HUES64 (cell line): ENCODE results near the gene FBXW11.
"Not testable (repeated sequence)": the region's sequence is repeated elsewhere in the genome, so short reads cannot be mapped to it uniquely, and the experiment has no call there.

ENCODE experiments used
- H3K27ac ChIP-seq: 2 replicates; pipeline ENCODE4 v1.7.0; 2013; ENCODE audit warnings: low read depth, low read length, inconsistent platforms
- H3K27me3 ChIP-seq: 2 replicates; pipeline ENCODE4 v1.6.1; 2013; ENCODE audit warnings: mild to moderate bottlenecking, low read length; ENCODE audit not compliant: insufficient read depth
- H3K36me3 ChIP-seq: 2 replicates; pipeline ENCODE4 v1.6.1; 2013; ENCODE audit warnings: mild to moderate bottlenecking, low read length; ENCODE audit not compliant: insufficient read depth
- H3K4me1 ChIP-seq: 2 replicates; pipeline ENCODE4 v1.6.1; 2013; ENCODE audit warnings: mild to moderate bottlenecking, low read length, moderate library complexity; ENCODE audit not compliant: insufficient read depth
- H3K4me3 ChIP-seq: 2 replicates; pipeline ENCODE4 v1.5.1; 2013; ENCODE audit warnings: mild to moderate bottlenecking, low read length, moderate library complexity
- H3K9ac ChIP-seq: 2 replicates; pipeline ENCODE4 v1.6.1; 2013; ENCODE audit warnings: mild to moderate bottlenecking, low read depth, low read length
- H3K9me3 ChIP-seq: 2 replicates; pipeline ENCODE4 v1.6.1; 2013; ENCODE audit warnings: low read depth, low read length; ENCODE audit not compliant: insufficient read depth
- WGBS: fragments of 150-250, 120-280 bp; methylation state at CpG from one replicate; pipeline ENCODE4 v1.1.7; 2013; ENCODE audit warnings: missing lambda C conversion rate; 5-methylcytosine and 5-hydroxymethylcytosine counted together

The FBXW11 gene

DNA sequence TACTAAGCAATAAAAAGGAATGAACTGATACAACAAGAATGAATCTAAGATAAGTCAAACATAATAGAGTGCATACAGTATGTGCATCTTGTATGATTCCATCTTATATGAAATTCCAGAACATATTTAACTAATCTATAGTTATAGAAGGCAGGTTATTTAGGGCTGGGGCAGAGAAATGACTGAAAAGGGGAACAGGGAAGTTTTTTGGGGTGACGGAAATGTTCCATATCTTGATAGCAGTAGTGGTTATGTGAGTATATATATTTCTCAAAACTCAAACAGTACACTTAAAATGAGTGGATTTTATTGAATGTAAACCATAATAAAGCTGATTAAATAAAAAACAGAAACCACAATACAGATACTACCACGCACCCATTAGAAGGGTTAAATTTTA, 24.6 kb downstream of the FBXW11 start:
- Histone ChIP-seq H3K27ac (peak overlapping the region; percentile 95), H3K9ac (no peak overlapping the region), H3K36me3 (peaks cover 7% of the 10 kb centered on the region), H3K9me3 (peaks cover 10% of the 10 kb centered on the region; the same call in 1 of the 2 replicates), H3K27me3 (no peaks in the 10 kb centered on the region), H3K4me3 (no peak overlapping the region), H3K4me1 (peaks cover 56% of the 10 kb centered on the region)
- 83% methylated on average over 1 of the region's 2 CpGs for WGBS

DNA sequence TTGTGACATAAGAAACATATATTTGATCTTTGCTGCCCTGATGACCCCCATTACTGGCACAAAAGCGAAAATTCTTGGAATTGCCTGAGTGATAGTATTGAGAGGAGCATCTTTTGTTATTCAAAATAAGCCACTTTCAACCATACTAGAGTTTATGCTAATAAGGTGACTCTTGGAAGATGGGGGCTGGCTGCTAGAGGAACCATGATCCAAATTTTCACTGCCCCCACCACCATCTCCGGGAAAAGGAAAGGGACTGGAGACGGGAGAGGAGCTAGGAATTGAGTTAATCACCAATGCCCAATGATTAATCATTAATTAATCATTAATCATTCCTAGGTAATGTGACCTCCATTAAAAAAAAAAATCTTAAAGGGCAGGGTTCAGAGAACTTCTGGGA, 25.6 kb downstream of the FBXW11 start:
- peak overlapping the region; percentile 36; the same call in 1 of the 2 replicates for H3K9ac ChIP-seq
- no CpG with 5 or more reads among the region's 3 CpGs for WGBS
- peaks cover 7% of the 10 kb centered on the region for H3K36me3 ChIP-seq
- peak overlapping the region; percentile 23 for H3K4me3 ChIP-seq
- no peaks in the 10 kb centered on the region for H3K27me3 ChIP-seq
- peaks cover 10% of the 10 kb centered on the region; the same call in 1 of the 2 replicates for H3K9me3 ChIP-seq
- peak overlapping the region; percentile 95 for H3K27ac ChIP-seq
- peaks cover 65% of the 10 kb centered on the region for H3K4me1 ChIP-seq

DNA sequence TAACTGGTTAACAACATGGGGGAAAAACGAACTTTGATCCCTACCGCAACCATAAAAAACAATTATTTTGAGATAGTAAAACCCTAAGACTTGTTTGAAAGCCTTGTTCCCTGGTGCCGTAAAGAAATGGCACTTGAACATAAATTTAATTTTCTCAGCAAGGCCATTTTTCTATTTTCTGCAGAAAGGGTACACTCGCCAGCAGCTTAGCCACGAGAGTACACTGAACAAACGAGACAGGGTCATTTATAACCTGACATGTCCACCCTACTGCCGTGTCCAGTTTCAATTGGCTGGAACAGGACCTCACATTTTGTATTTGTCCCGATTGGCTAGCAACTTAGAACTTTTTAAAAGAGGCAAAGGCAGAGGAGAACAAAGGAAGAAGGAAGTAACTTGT, 26.8 kb downstream of the FBXW11 start:
- Histone ChIP-seq H3K4me1 (peaks cover 67% of the 10 kb centered on the region), H3K9me3 (peaks cover 10% of the 10 kb centered on the region; the same call in 1 of the 2 replicates), H3K9ac (no peak overlapping the region), H3K36me3 (peaks cover 7% of the 10 kb centered on the region), H3K4me3 (no peak overlapping the region), H3K27me3 (no peaks in the 10 kb centered on the region), H3K27ac (peak overlapping the region; percentile 42; the same call in 1 of the 2 replicates)
- 94% methylated on average over 8 of the region's 8 CpGs for WGBS

DNA sequence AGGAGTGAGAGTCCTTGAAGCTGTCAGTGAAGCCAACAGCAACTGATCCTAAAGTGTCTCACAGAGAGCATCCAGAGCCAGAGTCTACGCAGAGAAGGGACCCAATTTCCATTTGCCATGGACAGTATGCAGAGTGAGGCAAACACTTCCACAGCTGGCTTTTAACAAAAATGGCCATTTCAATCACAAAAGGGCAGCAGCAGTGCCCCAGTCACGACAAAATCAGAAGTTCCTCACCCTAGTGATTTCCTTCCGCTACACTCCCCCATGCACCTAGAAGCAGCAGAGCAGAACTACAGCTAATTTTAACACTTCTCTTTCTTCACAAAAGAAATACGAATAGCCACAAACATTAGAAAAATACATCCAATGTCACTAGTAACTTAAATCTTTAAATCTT, 27.9 kb downstream of the FBXW11 start:
- WGBS = 75% methylated on average over 4 of the region's 4 CpGs
- Histone ChIP-seq H3K9me3 (peaks cover 10% of the 10 kb centered on the region; the same call in 1 of the 2 replicates), H3K9ac (no peak overlapping the region), H3K4me1 (peaks cover 58% of the 10 kb centered on the region), H3K36me3 (peaks cover 7% of the 10 kb centered on the region), H3K27me3 (no peaks in the 10 kb centered on the region), H3K27ac (peak overlapping the region; percentile 36; the same call in 1 of the 2 replicates), H3K4me3 (no peak overlapping the region)

DNA sequence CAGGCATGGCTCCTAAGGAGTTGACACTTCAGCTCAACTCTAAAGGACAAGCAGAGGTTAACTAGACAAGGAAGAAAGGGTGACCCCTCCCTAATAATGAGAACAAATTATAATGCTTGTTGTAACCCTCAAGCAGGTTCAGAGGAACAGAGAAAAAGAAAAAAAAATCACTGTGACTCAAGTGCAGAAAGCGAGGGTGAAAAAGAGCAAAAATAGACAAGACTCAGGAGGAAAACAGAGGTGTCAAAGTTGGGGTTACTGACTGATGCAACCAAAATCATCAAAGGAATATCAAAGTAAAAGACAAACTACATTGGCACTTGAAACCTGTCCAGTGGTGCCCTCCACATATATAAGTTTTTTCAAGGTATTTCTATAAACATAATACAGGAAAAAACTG, 28.4 kb downstream of the FBXW11 start:
- Histone ChIP-seq H3K9ac (no peak overlapping the region), H3K9me3 (peaks cover 10% of the 10 kb centered on the region; the same call in 1 of the 2 replicates), H3K36me3 (peaks cover 7% of the 10 kb centered on the region), H3K4me1 (peaks cover 58% of the 10 kb centered on the region), H3K4me3 (no peak overlapping the region), H3K27ac (peak overlapping the region; percentile 1; the same call in 1 of the 2 replicates), H3K27me3 (no peaks in the 10 kb centered on the region)
- 88% methylated on average over 1 of the region's 1 CpG for WGBS

DNA sequence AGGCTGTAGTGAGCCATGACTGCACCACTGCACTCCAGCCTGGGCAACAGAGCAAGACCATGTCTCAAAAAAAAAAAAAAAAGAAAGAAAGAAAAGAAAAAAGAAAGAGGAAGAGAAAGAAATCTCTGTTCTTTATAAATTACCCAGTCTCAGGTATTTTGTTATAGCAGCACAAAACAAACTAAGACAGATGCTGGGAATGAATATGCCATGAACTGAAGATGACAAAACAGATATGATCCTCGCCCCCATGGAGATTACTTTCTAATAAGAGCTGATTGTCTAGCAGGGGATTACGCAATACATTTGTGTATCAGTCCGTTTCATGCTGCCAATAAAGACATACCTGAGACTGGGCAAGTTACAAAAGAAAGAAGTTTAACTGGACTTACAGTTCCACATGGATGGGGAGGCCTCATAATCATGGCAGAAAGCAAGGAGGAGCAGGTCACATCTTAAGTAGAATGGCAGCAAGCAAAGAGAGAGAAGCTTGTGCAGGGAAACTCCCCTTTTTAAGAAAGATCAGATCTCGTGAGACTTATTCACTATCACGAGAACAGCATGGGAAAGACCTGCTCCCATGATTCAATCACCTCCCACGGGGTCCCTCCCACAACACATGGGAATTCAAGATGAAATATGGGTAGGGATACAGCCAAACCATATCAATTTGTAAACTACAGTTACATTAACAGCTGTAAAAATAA, 29.0 kb downstream of the FBXW11 start:
- H3K27ac ChIP-seq, H3K27me3 ChIP-seq, H3K4me3 ChIP-seq, H3K9me3 ChIP-seq, H3K9ac ChIP-seq, H3K36me3 ChIP-seq: not testable (repeated sequence)
- WGBS = 92% methylated on average over 5 of the region's 6 CpGs
- H3K4me1 ChIP-seq = peaks cover 53% of the 10 kb centered on the region

DNA sequence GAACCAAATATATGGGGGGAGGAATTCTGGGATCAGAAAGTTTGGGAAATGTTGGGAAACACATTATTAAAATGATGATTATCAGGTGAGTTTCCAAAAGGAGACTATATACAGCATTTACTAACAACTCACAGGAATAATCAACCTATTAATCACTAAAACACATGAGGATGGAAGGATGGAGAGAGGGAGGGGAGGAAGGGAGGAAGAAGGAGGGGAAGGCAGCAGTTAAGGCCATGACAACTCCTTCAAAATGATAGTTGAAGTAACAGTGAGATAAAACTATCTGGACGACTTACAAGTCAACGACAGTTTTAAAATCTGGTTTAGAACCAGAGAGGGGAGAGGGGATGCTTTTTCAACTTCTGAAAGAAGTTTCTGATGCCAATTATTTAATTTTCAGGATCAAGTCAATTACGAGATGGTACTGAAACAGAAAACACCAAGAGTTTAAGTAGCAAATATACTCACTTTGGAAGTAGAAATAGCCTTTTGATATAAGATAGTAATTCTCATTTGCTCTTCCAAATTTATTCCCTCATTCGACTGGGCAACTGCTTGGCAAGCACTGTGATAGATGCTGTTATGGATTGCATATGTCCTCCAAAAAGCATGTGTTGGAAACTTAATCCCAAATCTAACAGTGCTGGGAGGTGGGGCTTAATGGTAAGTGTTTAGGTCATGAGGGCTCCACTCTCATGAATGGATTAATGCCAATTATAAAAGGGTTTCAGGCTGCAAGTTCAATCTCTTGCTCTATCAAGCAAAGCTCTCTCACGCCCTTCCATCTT, 30.4 kb downstream of the FBXW11 start:
- Histone ChIP-seq H3K9ac (no peak overlapping the region), H3K36me3 (peaks cover 7% of the 10 kb centered on the region), H3K4me1 (peaks cover 49% of the 10 kb centered on the region), H3K4me3 (no peak overlapping the region), H3K27me3 (no peaks in the 10 kb centered on the region), H3K27ac (no peak overlapping the region; the same call in 1 of the 2 replicates), H3K9me3 (peaks cover 10% of the 10 kb centered on the region; the same call in 1 of the 2 replicates)
- whole genome bisulfite sequencing = 90% methylated on average over 5 of the region's 5 CpGs

DNA sequence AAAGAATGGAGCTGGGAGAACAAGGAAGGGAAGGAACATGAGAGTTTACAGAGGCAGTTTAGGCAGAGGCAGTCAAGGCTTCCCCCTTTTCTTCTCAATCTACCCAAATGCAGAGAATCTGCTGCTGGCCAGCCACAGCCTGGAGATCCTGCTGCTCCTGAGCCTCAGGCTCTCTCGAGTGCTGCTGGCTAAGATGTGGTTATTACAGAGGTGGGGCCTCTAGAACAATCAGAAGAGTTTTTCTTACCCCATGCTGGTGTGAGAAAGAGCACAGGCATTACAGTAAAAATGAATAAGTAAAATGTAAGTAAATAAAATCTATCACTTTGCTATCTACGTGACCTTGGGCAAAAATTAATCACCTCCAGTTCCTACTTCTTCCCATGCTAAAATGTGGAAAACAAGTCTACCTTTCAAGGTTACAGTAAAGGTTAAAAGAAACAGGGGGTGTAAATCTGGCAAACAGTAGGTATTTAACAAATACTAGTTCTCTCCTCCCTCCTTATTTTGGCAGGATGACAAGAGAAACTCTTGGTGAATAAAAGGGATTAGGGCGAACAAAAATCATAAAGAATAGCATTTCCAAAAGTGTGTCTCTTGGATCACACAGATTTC, 31.1 kb downstream of the FBXW11 start:
- Histone ChIP-seq H3K27ac (peak overlapping the region; percentile 31; the same call in 1 of the 2 replicates), H3K4me1 (peaks cover 48% of the 10 kb centered on the region), H3K9ac (no peak overlapping the region), H3K4me3 (no peak overlapping the region), H3K36me3 (peaks cover 7% of the 10 kb centered on the region), H3K27me3 (no peaks in the 10 kb centered on the region), H3K9me3 (peaks cover 10% of the 10 kb centered on the region; the same call in 1 of the 2 replicates)
- 50% methylated on average over 2 of the region's 3 CpGs for WGBS

DNA sequence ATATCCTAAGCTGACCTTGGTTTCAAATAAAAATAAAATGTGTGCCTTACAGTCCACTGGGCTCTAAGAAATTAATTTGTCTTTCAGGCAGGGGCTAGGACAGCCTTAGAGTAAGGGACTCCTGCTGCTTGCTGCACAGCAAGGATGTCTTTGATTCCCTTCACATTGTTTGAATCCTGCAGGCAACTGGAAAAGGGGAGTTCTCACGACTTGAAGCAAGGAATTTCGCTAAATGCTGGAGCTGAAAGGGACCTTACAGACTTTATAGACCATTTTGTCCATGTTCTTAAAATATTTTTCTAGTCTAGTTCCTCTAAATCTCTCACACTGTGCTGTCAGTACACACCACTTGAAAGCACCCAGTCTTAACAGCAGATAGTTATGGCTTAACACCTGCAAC, 35.6 kb downstream of the FBXW11 start:
- H3K4me3 ChIP-seq = no peak overlapping the region
- H3K9me3 ChIP-seq = no peaks in the 10 kb centered on the region
- no peaks in the 10 kb centered on the region for H3K27me3 ChIP-seq
- no peaks in the 10 kb centered on the region for H3K36me3 ChIP-seq
- no peak overlapping the region for H3K9ac ChIP-seq
- H3K4me1 ChIP-seq = peaks cover 32% of the 10 kb centered on the region
- no peak overlapping the region for H3K27ac ChIP-seq
- 74% methylated on average over 2 of the region's 2 CpGs for WGBS

DNA sequence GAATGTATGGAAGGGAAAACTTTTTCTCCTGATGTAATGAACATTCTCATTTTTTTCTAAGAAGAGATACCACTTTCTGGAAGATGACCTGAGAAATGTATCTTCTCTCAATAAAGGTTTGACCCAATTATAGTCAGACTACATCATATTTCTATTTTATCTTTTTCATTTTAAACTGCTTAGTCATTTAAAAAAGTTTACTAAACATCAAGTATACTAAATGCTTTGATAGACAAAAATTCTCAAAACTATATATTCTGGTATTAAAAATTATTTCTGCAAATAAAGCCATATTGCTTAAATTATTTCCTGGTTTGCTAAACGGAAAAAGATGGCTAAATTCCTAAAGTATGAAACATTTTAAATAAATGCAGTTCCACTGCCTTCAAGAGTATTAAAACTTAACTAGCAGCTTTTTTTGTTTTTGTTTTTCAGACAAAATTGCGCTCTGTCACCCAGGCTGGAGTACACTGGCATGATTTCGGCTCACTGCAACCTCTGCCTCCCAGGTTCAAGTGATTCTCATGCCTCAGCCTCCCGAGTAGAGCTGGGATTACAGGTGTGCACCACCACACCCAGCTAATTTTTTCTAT, 37.1 kb downstream of the FBXW11 start:
- peaks cover 31% of the 10 kb centered on the region for H3K4me1 ChIP-seq
- WGBS = 94% methylated on average over 4 of the region's 4 CpGs
- H3K36me3 ChIP-seq = no peaks in the 10 kb centered on the region
- no peak overlapping the region for H3K4me3 ChIP-seq
- H3K9me3 ChIP-seq = no peaks in the 10 kb centered on the region
- no peak overlapping the region for H3K9ac ChIP-seq
- H3K27ac ChIP-seq = no peak overlapping the region
- H3K27me3 ChIP-seq = no peaks in the 10 kb centered on the region
